DMS114 treated with DMSO at 0.1 percent for 48 hours (cell line): ENCODE measurements around the gene SAA4.
"Not testable (repeated sequence)": the region's sequence is repeated elsewhere in the genome, so short reads cannot be mapped to it uniquely, and the experiment has no call there.

Experiments used
- DNase-seq: peaks from one replicate; lab custom pipeline; 2025; ENCODE audit not compliant: unreplicated experiment; lab: John Stamatoyannopoulos, UW

Gene SAA4

DNA sequence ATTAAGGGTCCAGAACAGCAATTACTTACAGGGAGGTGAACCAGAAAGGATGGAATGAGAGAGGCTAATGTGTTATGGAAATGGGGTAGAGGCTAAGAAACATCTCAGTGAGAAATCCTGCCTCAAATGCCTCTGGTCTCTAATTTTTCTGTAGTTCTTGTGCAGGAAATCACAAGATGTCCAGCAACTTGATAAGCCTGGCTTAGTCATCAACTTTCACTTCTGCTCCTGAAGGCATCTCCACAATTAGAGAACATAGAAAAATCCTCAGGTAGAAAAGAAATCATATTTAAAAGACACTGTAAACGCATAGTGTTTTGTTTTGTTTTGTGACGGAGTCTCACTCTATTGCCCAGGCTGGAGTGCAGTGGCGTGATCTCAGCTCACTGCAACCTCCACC, 45.2 kb downstream of the SAA4 start:
- DNase-seq = no peak

DNA sequence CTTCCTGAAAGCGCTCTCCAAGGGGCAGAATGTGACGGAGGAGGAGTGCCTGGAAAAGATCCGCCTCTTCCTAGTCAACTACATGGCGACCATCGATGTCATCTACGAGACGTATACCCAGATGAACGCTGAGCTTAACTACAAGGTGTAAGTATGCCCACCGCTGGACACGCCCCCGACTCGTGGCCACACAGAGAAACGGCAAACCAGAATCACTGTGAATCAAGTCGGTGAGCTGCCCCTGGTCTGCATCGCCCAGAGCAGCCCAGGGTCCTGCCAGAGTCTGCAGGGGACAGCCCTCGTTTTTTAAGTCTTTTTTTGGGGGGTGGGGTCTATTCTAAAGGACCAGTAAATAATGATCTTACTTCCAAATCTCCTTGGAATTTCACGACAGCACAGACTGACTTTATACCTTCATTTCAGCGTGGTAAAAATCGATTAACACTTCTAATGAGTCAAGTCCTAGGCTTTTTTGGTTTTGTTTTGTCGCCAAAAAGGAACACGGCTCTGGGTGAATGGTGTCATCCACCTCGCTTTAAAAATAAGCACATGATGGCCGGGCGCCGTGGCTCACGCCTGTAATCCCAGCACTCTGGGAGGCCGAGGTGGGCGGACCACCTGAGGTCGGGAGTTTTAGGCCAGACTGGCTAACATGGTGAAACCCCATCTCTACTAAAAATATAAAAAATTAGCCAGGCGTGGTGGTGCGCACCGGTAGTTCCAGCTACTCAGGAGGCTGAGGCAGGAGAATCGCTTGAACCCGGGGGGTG, 46.9 kb downstream of the SAA4 start:
- not testable (repeated sequence) for DNase-seq

DNA sequence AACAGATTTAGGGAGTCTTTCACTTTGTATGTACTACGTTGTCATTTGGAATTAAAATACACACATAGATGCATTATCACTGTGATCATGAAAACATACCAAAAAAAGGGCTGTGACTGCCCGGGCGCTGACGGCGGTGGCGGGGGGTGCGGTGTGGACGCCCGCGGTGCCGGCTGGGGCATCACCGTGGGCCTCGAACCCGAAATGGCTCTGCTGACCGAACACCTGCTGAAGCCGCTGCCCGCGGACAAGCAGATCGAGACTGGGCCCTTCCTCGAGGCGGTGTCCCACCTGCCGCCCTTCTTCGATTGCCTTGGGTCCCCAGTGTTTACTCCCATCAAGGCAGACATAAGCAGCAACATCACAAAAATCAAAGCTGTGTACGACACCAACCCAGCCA, 47.8 kb downstream of the SAA4 start:
- no peak for DNase-seq
